GM21367 (cell line): Measurements from ENCODE around the gene MCEMP1.

Experiments
- ATAC-seq: cut with Tn5 transposase; IDR thresholded peaks from one replicate; pipeline ENCODE4 v1.9.1; 2021; ENCODE audit not compliant: unreplicated experiment

The MCEMP1 gene

DNA sequence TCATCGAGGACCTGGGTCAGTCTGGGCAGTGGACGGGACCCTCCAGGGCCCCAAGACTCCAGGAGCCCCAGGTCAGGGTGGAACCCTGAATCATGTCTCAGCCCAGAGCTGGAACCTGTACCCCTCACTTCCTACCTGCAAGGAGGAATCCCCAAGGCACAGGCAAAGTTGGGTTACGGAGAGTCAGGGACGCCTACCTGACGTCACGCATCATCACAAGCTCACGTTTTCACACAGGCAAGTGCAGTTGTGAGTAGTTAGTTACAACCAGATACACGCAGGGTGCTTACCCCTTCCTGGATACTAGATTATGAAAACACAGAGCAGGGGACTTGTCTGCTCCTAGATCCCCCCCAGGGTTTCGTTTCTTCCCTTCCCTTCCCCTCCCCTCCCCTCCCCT lies 6.1 kb upstream of the MCEMP1 start:
- ATAC-seq, result no peak

GRCh38 chr19:7672522-7672921 lies 4.4 kb upstream of the MCEMP1 start:
- no peak for ATAC-seq

GRCh38 chr19:7674010-7675005 lies 2.6 kb upstream of the MCEMP1 start:
- ATAC-seq, result no peak

DNA sequence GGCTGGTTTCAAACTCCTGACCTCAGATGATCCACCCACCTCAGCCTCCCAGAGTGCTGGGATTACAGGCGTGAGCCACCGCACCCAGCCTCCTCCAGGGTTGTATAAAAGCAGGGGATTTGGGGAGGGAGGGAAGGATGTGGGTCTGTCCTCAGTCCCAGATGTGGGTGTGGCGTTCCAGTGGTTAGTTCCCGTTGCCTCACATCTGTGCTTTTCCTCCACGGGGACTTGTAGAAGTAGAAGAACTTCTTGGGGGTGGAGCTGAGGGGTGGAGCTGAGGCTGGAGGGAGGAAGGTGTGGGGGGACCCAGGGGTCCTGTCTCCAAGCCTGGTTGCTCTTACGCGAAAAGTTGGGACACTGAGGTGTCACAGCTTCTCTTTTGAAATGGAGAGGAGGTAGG lies 514 bp upstream of the MCEMP1 start:
- no peak for ATAC-seq

GRCh38 chr19:7677669-7678311 lies 900 bp downstream of the MCEMP1 start:
- no peak for ATAC-seq

DNA sequence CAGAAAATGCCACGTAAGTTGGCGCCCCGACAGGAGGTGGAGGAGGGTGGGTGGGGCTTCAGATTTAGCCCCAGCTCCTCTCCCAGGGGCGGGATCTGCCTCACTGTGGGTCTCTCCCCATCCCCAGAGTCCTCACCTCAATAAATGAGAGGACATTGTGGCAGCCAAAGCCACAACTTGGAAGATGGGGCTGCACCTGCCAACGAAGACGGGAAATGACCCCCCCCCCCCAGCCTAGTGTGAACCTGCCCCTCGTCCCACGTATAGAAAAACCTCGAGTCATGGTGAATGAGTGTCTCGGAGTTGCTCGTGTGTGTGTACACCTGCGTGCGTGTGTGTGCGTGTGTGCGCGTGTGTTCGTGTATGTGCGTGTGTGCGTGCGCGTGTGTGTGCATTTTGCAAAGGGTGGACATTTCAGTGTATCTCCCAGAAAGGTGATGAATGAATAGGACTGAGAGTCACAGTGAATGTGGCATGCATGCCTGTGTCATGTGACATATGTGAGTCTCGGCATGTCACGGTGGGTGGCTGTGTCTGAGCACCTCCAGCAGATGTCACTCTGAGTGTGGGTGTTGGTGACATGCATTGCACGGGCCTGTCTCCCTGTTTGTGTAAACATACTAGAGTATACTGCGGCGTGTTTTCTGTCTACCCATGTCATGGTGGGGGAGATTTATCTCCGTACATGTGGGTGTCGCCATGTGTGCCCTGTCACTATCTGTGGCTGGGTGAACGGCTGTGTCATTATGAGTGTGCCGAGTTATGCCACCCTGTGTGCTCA lies 2.3 kb downstream of the MCEMP1 start:
- no peak for ATAC-seq

GRCh38 chr19:7679771-7680605 lies 3.1 kb downstream of the MCEMP1 start:
- no peak for ATAC-seq

- ATAC-seq, result peak; percentile 45
These were observed 3.9 kb downstream of the MCEMP1 start, which contains the start of gene TRAPPC5 for GRCh38 chr19:7680606-7681339. Gene TRAPPC5, plus strand, starts transcription at chr19:7680833. Its CDS starts 1,421 bp downstream, at chr19:7682254.

GRCh38 chr19:7681340-7682174 lies 4.7 kb downstream of the MCEMP1 start:
- no peak for ATAC-seq

- ATAC-seq, result no peak
These were observed 5.4 kb downstream of the MCEMP1 start for GRCh38 chr19:7682175-7682855.

GRCh38 chr19:7685546-7686445 lies 8.9 kb downstream of the MCEMP1 start:
- ATAC-seq, result no peak

DNA sequence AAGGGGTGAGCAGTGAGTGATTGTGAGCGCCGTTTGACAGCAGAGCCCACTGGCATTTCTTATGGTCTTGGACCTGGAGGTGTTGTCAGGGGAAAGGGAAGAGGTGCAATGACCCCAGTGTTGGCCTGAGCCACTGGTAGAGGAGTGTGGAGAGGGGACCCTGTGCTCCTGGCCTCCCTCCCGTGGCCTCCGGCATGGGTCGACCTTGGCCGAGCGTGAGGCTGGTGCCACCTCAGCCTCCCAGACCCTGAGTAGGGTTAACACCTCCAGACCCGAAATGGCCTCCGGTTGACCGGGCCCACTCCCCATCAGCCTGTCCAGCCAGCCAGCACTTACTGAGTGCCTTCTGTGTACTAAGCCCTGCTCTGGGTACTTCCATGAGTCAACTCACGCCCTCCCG lies 10.3 kb downstream of the MCEMP1 start:
- no peak for ATAC-seq

DNA sequence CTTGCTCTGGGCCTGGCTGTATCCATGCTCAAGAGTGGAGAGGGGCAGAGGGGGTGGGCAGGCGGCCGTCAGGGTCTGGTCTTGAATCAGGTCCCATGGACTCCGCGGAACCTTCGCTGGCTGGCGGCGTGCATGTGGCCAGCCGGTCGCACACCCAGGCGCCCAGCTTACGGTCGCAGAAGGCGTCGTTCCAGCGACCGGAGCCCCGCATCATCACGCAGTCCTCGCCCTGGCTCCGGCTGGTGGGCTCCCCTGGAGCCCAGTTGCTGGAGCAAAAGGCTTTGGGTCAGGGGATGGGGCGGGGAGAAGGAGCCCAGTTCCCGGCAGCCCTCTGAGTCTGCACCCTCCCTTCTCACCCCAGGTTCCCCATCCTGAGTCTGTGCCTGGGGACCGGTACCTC lies 12.3 kb downstream of the MCEMP1 start:
- ATAC-seq, result no peak

GRCh38 chr19:7690779-7691258 lies 13.9 kb downstream of the MCEMP1 start:
- ATAC-seq, result no peak

DNA sequence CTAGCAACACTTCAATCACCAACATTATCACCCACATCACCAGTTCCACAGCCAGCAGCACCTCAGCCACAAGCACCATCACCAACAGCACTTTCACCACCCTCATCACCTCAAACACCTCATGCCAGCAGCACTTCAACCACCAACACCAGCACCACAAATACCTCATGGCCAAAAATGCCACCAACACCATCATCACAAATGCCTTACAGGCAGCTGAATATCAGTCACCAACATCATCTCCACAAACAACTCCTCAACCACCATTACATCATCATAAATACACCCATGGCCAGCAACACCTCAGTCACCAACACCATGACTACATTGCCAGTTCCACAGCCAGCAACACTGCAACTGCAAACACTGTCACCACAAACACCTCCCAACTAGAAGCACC lies 14.6 kb downstream of the MCEMP1 start:
- ATAC-seq, result no peak

DNA sequence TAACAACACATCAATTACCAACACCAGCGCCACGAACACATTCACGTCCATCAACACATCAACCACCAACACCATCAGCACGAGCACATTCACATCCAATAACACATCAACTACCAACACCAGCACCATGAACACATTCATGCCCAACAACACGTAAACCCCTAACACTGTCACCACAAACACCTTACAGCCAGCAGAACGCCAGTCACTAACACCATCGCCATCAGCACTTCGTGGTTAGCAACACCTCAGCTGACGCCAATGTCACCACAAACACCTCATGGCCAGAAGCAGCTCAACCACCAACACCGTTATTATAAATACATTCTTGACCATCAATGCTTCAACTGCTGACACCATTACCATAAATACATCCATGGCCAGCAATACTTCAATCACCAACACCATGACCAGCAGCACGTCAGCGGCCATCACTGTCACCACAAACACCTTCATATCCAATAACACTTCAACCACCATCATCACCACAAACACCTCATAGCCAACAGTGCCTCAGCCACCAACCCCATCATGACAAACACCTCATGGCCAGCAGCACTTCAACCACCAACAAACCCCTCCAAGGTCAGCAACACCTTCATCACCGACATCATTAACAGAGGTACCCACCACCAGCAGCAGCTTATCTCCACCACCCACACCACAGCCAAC lies 15.7 kb downstream of the MCEMP1 start:
- ATAC-seq, result no peak

DNA sequence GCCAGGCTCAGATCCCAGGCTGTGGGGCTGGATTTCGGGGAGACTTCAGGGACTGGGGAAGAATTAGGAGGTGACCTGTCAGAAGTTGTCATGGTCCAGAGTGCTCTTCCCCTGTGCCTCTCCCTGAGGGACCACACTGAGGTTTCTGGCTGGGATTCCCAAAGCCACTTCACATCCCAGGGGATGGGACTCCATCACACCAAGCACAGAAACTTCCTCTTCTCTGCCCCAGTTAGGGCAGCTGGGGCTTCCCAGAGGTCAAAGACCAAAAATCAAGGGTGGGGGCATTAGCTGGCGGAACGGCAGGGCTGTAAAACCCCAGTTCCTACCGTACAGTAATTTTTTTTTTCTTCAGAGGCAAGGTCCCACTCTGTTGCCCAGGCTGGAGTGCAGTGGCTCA lies 17.6 kb downstream of the MCEMP1 start:
- ATAC-seq, result no peak
